Esophagus muscularis mucosa (tissue), 4 donors: ENCODE measurements around the gene TEAD4. TPM values are rescaled to one million over a fixed set of nuclear protein-coding genes. Genes with fewer than 3 reads are reported as not detected.

Source experiments
- DNase-seq: peaks from one replicate; pipeline ENCODE4 v3.0.0-alpha.2; 2017; ENCODE audit errors: extremely low spot score
- H3K27ac ChIP-seq, 4 donors: fragments of 200-600 bp; sonication (generic); replicated peaks in 1 of 4; 1 replicate in 3 of 4; 2 replicates in 1 of 4; pipeline ENCODE4 v1.5.1; 2016 to 2019; ENCODE audit warnings: mild to moderate bottlenecking in 1 of 4
- H3K27me3 ChIP-seq, 4 donors: fragments of 200-600 bp; sonication (generic); one replicate each; pipeline versions ENCODE4 v1.5.1 to v1.6.0; 2016 to 2019
- H3K36me3 ChIP-seq, 4 donors: fragments of 200-600 bp; sonication (generic); one replicate each; pipeline ENCODE4 v1.5.1; 2016 to 2019
- H3K4me1 ChIP-seq, 4 donors: fragments of 200-600 bp; sonication (generic); one replicate each; pipeline ENCODE4 v1.5.1; 2016 to 2019
- H3K4me3 ChIP-seq, 4 donors: fragments of 200-600 bp; sonication (generic); 1 replicate in 2 of 4; 2 replicates in 2 of 4; pipeline ENCODE4 v1.5.1; 2016 to 2019; ENCODE audit warnings: mild to moderate bottlenecking in 4 of 4, moderate library complexity in 1 of 4
- H3K9me3 ChIP-seq, 4 donors: fragments of 200-600 bp; sonication (generic); 1 replicate in 3 of 4; 2 replicates in 1 of 4; pipeline ENCODE4 v1.5.1; 2016 to 2019
- EP300 ChIP-seq: sonication (generic); formaldehyde crosslinking; IDR thresholded peaks from one replicate; pipeline ENCODE4 v1.6.1; 2017; ENCODE audit warnings: antibody characterized with exemption
- POLR2A ChIP-seq: fragments of 450-650 bp; IDR thresholded peaks from one replicate; pipeline ENCODE4 v1.6.1; 2017; ENCODE audit warnings: antibody characterized with exemption, moderate library complexity, mild to moderate bottlenecking, low read depth
- POLR2AphosphoS5 ChIP-seq, 2 donors: sonication (generic); formaldehyde crosslinking; IDR thresholded peaks; one replicate each; pipeline ENCODE4 v1.6.1; 2017; ENCODE audit warnings: antibody characterized with exemption in 2 of 2
- WGBS: methylation state at CpG from one replicate; pipeline ENCODE4 v1.1.5; 2018; 5-methylcytosine and 5-hydroxymethylcytosine counted together
- intact Hi-C: fragments of 100-400 bp; cut with DNase I; formaldehyde crosslinking; loops from one replicate; pipeline ENCODE4 v1.15.1; 2023
- total RNA-seq, 4 donors: library from RNA; depleted of rRNA; stranded (reverse); fragments of >200 nt; gene quantifications; one replicate each; pipeline versions ENCODE4 v1.1.0 to v1.2.1, GENCODE V29; 2016
- TF ChIP-seq, protein P1 (sequence below), 3 experiments: fragments of 200-600 bp in 2 of 3; fragments of 450-650 bp in 1 of 3; sonication (generic) in 2 of 3; IDR thresholded peaks; one replicate each; pipeline ENCODE4 v1.5.1; 2017 to 2019; ENCODE audit warnings: antibody characterized with exemption in 3 of 3, mild to moderate bottlenecking in 2 of 3, moderate library complexity in 1 of 3

The TEAD4 gene
- total RNA-seq, 4 donors from 2014 or later = 7.5 to 42.7 (median 28.0) TPM

- intact Hi-C loops = no loop called here
- no peak for DNase-seq
- no peaks in the 10 kb centered on the region for H3K27me3 ChIP-seq
- H3K36me3 ChIP-seq = peaks cover 0 to 50% (median 44%) of the 10 kb centered on the region in 4 donors
- no peak overlapping the region for H3K4me3 ChIP-seq
- 87% methylated on average over 8 of the region's 12 CpGs for WGBS
- peaks cover 0 to 5% (median 2%) of the 10 kb centered on the region in 4 donors for H3K4me1 ChIP-seq
- no peak overlapping the region for H3K27ac ChIP-seq
- TF ChIP-seq POLR2A (no peak), EP300 (no peak), POLR2AphosphoS5 (IDR thresholded peaks at IDR 0.05) (no peak)
- TF ChIP-seq, protein P1, sequence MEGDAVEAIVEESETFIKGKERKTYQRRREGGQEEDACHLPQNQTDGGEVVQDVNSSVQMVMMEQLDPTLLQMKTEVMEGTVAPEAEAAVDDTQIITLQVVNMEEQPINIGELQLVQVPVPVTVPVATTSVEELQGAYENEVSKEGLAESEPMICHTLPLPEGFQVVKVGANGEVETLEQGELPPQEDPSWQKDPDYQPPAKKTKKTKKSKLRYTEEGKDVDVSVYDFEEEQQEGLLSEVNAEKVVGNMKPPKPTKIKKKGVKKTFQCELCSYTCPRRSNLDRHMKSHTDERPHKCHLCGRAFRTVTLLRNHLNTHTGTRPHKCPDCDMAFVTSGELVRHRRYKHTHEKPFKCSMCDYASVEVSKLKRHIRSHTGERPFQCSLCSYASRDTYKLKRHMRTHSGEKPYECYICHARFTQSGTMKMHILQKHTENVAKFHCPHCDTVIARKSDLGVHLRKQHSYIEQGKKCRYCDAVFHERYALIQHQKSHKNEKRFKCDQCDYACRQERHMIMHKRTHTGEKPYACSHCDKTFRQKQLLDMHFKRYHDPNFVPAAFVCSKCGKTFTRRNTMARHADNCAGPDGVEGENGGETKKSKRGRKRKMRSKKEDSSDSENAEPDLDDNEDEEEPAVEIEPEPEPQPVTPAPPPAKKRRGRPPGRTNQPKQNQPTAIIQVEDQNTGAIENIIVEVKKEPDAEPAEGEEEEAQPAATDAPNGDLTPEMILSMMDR (IDR thresholded peaks at IDR 0.05) = no peak
- H3K9me3 ChIP-seq = no peaks in the 10 kb centered on the region
These were observed 56.2 kb downstream of the TEAD4 start for GRCh38 chr12:3015356-3015755.

- H3K4me3 ChIP-seq = no peak overlapping the region
- no peaks in the 10 kb centered on the region for H3K9me3 ChIP-seq
- no peak overlapping the region for H3K27ac ChIP-seq
- intact Hi-C loops = no loop called here
- TF ChIP-seq EP300 = no peak
- no peak for TF ChIP-seq POLR2AphosphoS5 (IDR thresholded peaks at IDR 0.05)
- no peak for TF ChIP-seq POLR2A
- TF ChIP-seq, protein P1 (IDR thresholded peaks at IDR 0.05) = no peak
- H3K27me3 ChIP-seq = no peaks in the 10 kb centered on the region
- H3K4me1 ChIP-seq = peaks cover 0 to 5% (median 2%) of the 10 kb centered on the region in 4 donors
- WGBS = 80% methylated on average over 7 of the region's 8 CpGs
- DNase-seq = no peak
- peaks cover 0 to 53% (median 44%) of the 10 kb centered on the region in 4 donors for H3K36me3 ChIP-seq
These were observed 57.0 kb downstream of the TEAD4 start for GRCh38 chr12:3016191-3016590.

- Histone ChIP-seq H3K36me3 (peaks cover 0 to 56% (median 48%) of the 10 kb centered on the region in 4 donors), H3K27ac (no peak overlapping the region), H3K4me3 (no peak overlapping the region), H3K4me1 (peaks cover 0 to 4% (median 2%) of the 10 kb centered on the region in 4 donors), H3K9me3 (no peaks in the 10 kb centered on the region), H3K27me3 (no peaks in the 10 kb centered on the region)
- WGBS = 96% methylated on average over 4 of the region's 11 CpGs
- intact Hi-C loops = no loop called here
- TF ChIP-seq EP300 (no peak), POLR2A (no peak), POLR2AphosphoS5 (IDR thresholded peaks at IDR 0.05) (no peak)
- TF ChIP-seq, protein P1 (IDR thresholded peaks at IDR 0.05) = no peak
- no peak for DNase-seq
These were observed 58.1 kb downstream of the TEAD4 start for GRCh38 chr12:3017281-3017680.

GRCh38 chr12:3018284-3019004 lies 59.2 kb downstream of the TEAD4 start:
- H3K4me3 ChIP-seq = no peak overlapping the region
- 76% methylated on average over 7 of the region's 15 CpGs for WGBS
- H3K9me3 ChIP-seq = no peaks in the 10 kb centered on the region
- peaks cover 0 to 62% (median 53%) of the 10 kb centered on the region in 4 donors for H3K36me3 ChIP-seq
- H3K4me1 ChIP-seq = peaks cover 0 to 4% (median 0%) of the 10 kb centered on the region in 4 donors
- no peak overlapping the region for H3K27ac ChIP-seq
- intact Hi-C loops = no loop called here
- H3K27me3 ChIP-seq = no peaks in the 10 kb centered on the region
- TF ChIP-seq POLR2AphosphoS5 (IDR thresholded peaks at IDR 0.05) (no peak), EP300 (no peak), POLR2A (no peak)
- TF ChIP-seq, protein P1 (IDR thresholded peaks at IDR 0.05) = no peak
- no peak for DNase-seq
